ENCODE measurements around the gene GSTM5.
"Not testable (repeated sequence)": the region's sequence is repeated elsewhere in the genome, so short reads cannot be mapped to it uniquely, and the experiment has no call there.

GSTM5 gene

DNA sequence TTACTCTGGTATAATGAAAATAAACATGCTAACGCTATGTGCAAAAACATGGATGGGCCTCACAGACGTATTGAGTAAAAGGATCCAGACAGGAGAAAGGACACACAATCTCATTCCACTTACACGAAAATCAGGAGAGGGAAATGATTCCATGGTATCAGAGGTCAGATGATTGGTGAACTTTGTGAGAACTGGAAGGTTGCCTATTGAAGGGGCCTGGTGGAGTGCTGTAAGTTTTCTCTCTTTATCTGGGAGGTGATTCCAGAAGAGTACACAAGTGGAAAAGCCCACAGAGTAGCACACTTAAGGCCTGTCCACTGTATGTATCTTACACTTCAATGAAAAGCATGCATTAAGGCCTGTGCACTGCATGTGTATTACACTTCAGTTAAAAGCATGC, 34.6 kb upstream of the GSTM5 start:
- no peak overlapping the region for H3K27ac ChIP-seq
- POLR2A ChIA-PET (ENCODE audit: low non-redundant PET) = no interaction called here
- no peak for DNase-seq (ENCODE audit: low spot score)
- CTCF ChIA-PET = no interaction called here
- TF ChIP-seq, protein P1, sequence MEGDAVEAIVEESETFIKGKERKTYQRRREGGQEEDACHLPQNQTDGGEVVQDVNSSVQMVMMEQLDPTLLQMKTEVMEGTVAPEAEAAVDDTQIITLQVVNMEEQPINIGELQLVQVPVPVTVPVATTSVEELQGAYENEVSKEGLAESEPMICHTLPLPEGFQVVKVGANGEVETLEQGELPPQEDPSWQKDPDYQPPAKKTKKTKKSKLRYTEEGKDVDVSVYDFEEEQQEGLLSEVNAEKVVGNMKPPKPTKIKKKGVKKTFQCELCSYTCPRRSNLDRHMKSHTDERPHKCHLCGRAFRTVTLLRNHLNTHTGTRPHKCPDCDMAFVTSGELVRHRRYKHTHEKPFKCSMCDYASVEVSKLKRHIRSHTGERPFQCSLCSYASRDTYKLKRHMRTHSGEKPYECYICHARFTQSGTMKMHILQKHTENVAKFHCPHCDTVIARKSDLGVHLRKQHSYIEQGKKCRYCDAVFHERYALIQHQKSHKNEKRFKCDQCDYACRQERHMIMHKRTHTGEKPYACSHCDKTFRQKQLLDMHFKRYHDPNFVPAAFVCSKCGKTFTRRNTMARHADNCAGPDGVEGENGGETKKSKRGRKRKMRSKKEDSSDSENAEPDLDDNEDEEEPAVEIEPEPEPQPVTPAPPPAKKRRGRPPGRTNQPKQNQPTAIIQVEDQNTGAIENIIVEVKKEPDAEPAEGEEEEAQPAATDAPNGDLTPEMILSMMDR (conservative IDR thresholded peaks at IDR 0.05; ENCODE audit: low read depth) = no peak

DNA sequence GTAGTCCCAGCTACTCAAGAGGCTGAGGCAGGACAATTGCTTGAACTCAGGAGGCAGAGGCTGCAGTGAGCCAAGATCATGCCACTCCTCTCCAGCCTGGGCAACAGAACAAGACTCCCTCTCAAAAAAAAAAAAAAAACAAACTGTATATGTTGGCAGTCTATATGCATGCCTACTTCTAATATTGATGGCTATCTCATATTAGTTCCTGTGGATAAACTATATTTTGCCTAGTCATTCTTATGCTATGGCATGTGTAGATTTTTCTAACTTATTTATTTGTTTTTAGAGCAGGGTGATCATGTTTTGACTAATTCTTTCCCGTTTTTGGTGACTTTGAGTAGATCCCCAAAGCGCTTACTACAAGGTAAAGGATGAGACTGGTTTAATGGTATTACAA, 33.4 kb upstream of the GSTM5 start:
- H3K27ac ChIP-seq; DNase-seq (ENCODE audit: low spot score); POLR2A ChIA-PET (ENCODE audit: low non-redundant PET); CTCF ChIA-PET: not testable (repeated sequence)

DNA sequence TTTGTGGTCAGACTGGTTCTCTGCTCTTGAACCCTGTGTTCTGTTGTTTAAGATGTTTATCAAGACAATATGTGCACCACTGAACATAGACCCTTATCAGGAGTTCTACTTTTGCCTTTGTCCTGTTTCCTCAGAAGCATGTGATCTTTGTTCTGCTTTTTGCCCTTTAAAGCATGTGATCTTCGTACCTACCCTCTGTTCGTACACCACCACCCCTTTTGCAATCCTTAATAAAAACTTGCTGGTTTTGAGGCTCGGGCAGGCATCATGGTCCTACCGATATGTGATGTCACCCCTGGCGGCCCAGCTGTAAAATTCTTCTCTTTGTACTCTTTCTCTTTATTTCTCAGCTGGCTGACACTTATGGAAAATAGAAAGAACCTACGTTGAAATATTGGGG, 27.3 kb upstream of the GSTM5 start:
- DNase-seq (ENCODE audit: low spot score); H3K27ac ChIP-seq; POLR2A ChIA-PET (ENCODE audit: low non-redundant PET); CTCF ChIA-PET: not testable (repeated sequence)

DNA sequence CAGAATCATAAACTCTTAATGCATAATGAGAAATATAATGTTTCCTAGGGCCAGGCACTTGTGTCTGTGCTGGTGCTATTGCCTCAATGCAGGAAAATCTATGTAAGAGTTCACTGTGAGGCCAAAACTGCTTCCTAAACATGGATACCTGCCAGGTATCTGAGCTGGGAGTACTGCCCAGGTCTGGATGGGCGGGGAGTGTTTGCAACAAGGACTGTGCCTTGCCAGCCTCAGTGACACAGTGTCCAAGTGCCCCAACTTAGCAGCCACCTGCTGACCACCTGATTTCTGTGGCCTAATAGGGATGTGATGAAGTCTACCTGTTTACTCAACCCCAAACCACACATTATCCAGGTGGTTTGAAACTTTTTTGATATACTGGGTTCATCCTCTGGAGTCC, 26.7 kb upstream of the GSTM5 start:
- CTCF ChIA-PET; DNase-seq (ENCODE audit: low spot score); H3K27ac ChIP-seq: not testable (repeated sequence)
- POLR2A ChIA-PET (ENCODE audit: low non-redundant PET) = interaction anchor here (0.6 kb wide), 1 partner anchor 31 kb away, joined by 6 read pairs; no protein-coding TSS in a partner anchor

DNA sequence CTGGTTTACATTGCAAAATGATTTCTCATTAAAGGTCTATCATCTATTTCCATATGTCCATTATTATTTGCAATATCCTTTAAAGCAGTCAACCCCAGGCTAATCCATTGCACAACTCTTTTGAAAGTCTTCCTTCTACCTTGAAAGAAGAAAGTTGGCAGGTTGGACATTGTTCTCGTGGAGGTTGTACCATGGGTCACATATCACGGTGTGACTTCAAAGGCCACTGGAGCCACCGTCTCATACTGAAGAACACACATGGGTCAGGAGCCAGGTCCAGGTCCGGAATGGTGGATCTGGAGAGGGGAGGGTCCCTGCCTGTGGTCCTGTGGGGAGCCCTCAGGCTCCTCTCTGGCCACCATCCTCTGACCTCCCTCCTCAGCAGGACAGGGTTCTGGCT, 26.2 kb upstream of the GSTM5 start:
- H3K27ac ChIP-seq; CTCF ChIA-PET; DNase-seq (ENCODE audit: low spot score); POLR2A ChIA-PET (ENCODE audit: low non-redundant PET): not testable (repeated sequence)

DNA sequence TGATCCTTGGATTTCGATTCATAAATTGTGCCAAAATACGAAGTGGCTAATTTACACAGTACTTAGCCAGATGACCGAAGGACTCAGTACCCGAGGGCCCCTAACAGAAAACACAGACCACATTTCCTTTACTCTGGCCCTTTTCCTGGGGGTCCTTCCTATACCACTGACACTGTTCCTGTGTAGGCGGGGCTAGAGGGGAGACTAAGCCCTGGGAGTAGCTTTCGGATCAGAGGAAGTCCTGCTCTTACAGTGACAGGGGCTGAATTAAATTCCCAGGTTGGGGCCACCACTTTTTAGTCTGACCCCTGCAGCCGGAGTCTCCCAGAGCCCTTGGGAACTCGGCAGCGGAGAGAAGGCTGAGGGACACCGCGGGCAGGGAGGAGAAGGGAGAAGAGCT, 24.9 kb upstream of the GSTM5 start:
- H3K27ac ChIP-seq; DNase-seq (ENCODE audit: low spot score); CTCF ChIA-PET; POLR2A ChIA-PET (ENCODE audit: low non-redundant PET): not testable (repeated sequence)

DNA sequence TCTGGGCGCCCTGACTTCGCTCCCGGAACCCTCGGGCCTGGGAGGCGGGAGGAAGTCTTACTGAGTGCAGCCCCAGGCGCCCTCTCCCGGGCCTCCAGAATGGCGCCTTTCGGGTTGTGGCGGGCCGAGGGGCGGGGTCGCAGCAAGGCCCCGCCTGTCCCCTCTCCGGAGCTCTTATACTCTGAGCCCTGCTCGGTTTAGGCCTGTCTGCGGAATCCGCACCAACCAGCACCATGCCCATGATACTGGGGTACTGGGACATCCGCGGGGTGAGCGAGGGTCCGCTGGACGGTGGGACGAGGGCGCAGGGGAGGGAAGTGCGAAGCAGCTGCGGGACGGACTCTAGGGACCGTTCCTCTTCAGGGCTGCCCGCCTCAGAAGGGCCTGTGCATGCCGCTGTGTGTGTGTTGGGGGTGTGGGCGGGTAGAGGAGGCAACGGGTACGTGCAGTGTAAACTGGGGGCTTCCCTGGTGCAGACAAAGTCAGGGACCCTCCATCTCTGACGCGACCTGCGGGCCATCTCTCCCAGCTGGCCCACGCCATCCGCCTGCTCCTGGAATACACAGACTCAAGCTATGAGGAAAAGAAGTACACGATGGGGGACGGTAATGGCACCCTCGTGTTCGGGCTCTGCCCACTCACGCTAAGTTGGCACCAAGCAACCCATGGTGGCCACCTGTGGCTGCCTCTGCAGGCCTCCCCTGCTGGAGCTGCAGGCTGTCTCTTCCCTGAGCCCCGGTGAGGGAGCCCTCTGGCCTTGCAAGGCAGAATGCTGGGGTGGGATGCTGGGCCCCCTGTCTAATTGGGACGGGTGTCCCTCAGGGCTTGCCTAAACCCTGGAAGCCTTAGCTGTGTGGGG, 24.2 kb upstream of the GSTM5 start, which contains the start of gene GSTM1:
GSTM1 (plus strand) TSS at position 177 of the 859 bp plus-strand sequence; CDS start at position 234, 57 bp downstream.
- no peak for DNase-seq (ENCODE audit: low spot score)
- TF ChIP-seq, protein P1 (conservative IDR thresholded peaks at IDR 0.05; ENCODE audit: low read depth) = no peak
- POLR2A ChIA-PET (ENCODE audit: low non-redundant PET) = no interaction called here
- H3K27ac ChIP-seq = no peak within 1 kb of the TSS
- CTCF ChIA-PET = no interaction called here

DNA sequence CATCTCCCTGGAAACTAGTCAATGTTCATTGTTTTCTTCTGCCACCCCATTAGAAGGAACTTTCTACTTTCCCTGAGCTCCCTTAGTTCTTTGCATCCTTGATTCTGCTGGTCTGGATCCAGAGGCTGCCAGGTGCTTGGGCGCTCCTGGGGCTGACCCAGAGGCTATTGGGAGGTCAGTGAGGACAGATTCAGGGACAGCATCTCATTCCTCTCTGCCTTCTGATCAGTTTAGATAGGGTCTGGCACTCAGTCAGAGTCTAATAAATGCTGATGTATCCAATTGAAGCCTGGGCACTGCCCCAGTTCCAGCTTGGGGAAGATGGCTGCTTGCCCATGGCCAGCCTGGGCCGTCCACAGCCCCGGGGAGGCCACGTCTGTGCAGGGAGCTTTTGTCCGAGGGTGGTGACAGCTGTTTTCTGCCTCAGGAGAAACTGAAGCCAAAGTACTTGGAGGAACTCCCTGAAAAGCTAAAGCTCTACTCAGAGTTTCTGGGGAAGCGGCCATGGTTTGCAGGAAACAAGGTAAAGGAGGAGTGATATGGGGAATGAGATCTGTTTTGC, 22.1 kb upstream of the GSTM5 start:
- no peak for DNase-seq (ENCODE audit: low spot score)
- TF ChIP-seq, protein P1 (conservative IDR thresholded peaks at IDR 0.05; ENCODE audit: low read depth) = no peak
- CTCF ChIA-PET = no interaction called here
- H3K27ac ChIP-seq = no peak overlapping the region
- POLR2A ChIA-PET (ENCODE audit: low non-redundant PET) = no interaction called here

DNA sequence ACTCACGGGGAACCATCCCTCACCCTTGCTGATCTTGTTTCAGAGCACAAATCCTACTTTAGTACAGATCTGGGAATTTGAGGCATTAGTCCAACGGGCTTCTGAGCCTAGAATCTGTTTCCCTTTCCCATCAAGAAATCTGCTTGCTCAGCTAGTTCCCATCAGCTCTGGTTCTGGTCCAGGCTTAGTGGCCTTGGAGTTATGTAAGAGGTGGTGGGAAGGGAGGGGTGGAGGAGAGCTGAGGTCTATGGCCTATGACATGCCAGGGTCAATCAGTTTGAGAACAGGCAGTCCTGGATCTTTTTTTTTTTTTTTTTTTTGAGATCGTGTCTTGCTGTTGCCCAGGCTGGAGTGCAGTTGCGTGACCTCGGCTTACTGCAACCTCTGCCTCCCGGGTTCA, 20.3 kb upstream of the GSTM5 start:
- ChIA-PET POLR2A (ENCODE audit: low non-redundant PET) (no interaction called here), CTCF (interaction anchor here (0.5 kb wide), 1 partner anchor 197 kb away, joined by 3 read pairs; no protein-coding TSS in a partner anchor)
- H3K27ac ChIP-seq = no peak overlapping the region
- no peak for DNase-seq (ENCODE audit: low spot score)
- TF ChIP-seq, protein P1 (conservative IDR thresholded peaks at IDR 0.05; ENCODE audit: low read depth) = no peak

DNA sequence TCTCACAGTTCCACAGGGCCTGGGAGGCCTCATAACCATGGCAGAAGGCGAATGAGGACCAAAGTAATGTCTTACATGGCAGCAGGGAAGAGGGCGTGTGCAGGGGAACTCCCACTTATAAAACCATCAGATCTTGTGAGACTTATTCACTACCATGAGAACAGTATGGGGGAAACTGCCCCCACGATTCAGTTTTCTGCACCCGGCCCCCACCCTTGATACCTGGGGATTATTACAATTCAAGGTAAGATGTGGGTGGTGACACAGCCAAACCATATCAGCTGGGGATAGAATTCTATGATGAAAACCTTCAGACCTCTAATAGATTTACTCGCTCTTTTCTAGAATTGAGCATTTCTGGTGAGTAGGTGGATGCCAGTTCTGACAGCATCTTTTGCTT, 17.7 kb upstream of the GSTM5 start:
- DNase-seq (ENCODE audit: low spot score); H3K27ac ChIP-seq; CTCF ChIA-PET; POLR2A ChIA-PET (ENCODE audit: low non-redundant PET): not testable (repeated sequence)

DNA sequence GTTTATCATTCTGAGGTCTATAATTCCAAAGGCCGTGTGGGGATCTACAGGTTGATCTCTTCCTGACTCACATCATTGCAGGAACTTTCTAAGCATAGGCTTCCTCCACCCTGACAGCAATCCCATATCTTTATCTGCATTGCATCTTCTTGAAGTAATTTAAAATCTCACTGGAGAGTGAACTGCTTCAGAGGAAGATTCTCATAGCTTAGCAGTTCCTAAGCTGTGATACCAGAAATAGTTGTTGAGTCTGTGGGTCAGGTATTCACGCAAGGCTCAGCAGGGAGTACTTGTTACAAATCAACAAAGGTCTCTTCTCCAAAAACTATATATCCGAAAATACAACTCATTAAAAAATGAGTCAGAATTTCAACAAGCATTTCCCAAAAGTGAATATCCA, 16.9 kb upstream of the GSTM5 start:
- CTCF ChIA-PET; POLR2A ChIA-PET (ENCODE audit: low non-redundant PET); DNase-seq (ENCODE audit: low spot score); H3K27ac ChIP-seq: not testable (repeated sequence)
